Measurements from ENCODE around the gene FRK. TPM values are rescaled to one million over a fixed set of nuclear protein-coding genes. Genes with fewer than 3 reads are reported as not detected.

The FRK gene
- total RNA-seq, 1 donor from 2014 or later = 1.1 TPM

- H3K4me1 Mint-ChIP-seq (ENCODE audit: low read depth) = peaks cover 23% of the 10 kb centered on the region
- H3K4me3 Mint-ChIP-seq (ENCODE audit: unreplicated experiment) = no peak overlapping the region
- H3K9me3 Mint-ChIP-seq (ENCODE audit: low read depth) = no peaks in the 10 kb centered on the region
- no peaks in the 10 kb centered on the region for H3K36me3 Mint-ChIP-seq (ENCODE audit: low read depth)
- TF ChIP-seq, protein P1, sequence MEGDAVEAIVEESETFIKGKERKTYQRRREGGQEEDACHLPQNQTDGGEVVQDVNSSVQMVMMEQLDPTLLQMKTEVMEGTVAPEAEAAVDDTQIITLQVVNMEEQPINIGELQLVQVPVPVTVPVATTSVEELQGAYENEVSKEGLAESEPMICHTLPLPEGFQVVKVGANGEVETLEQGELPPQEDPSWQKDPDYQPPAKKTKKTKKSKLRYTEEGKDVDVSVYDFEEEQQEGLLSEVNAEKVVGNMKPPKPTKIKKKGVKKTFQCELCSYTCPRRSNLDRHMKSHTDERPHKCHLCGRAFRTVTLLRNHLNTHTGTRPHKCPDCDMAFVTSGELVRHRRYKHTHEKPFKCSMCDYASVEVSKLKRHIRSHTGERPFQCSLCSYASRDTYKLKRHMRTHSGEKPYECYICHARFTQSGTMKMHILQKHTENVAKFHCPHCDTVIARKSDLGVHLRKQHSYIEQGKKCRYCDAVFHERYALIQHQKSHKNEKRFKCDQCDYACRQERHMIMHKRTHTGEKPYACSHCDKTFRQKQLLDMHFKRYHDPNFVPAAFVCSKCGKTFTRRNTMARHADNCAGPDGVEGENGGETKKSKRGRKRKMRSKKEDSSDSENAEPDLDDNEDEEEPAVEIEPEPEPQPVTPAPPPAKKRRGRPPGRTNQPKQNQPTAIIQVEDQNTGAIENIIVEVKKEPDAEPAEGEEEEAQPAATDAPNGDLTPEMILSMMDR (IDR thresholded peaks at IDR 0.05) = no peak
- H3K27ac Mint-ChIP-seq (ENCODE audit: unreplicated experiment) = no peak overlapping the region
- peaks cover 5% of the 10 kb centered on the region for H3K27me3 Mint-ChIP-seq (ENCODE audit: low read depth)
- no peak for DNase-seq (ENCODE audit: low spot score)
Measured at GRCh38 chr6:116015561-116015960, 45.1 kb downstream of the FRK start.

GRCh38 chr6:116012951-116013350 is 47.7 kb downstream of the FRK start:
- no peak overlapping the region for H3K4me3 Mint-ChIP-seq (ENCODE audit: unreplicated experiment)
- no peak overlapping the region for H3K27ac Mint-ChIP-seq (ENCODE audit: unreplicated experiment)
- TF ChIP-seq, protein P1 (IDR thresholded peaks at IDR 0.05) = no peak
- H3K9me3 Mint-ChIP-seq (ENCODE audit: low read depth) = no peaks in the 10 kb centered on the region
- H3K27me3 Mint-ChIP-seq (ENCODE audit: low read depth) = no peaks in the 10 kb centered on the region
- peaks cover 36% of the 10 kb centered on the region for H3K4me1 Mint-ChIP-seq (ENCODE audit: low read depth)
- H3K36me3 Mint-ChIP-seq (ENCODE audit: low read depth) = no peaks in the 10 kb centered on the region
- no peak for DNase-seq (ENCODE audit: low spot score)

- Mint-ChIP-seq H3K36me3 (ENCODE audit: low read depth) (no peaks in the 10 kb centered on the region), H3K27ac (ENCODE audit: unreplicated experiment) (no peak overlapping the region), H3K4me1 (ENCODE audit: low read depth) (peaks cover 34% of the 10 kb centered on the region), H3K27me3 (ENCODE audit: low read depth) (no peaks in the 10 kb centered on the region), H3K4me3 (ENCODE audit: unreplicated experiment) (no peak overlapping the region), H3K9me3 (ENCODE audit: low read depth) (no peaks in the 10 kb centered on the region)
- DNase-seq (ENCODE audit: low spot score) = no peak
- TF ChIP-seq, protein P1 (IDR thresholded peaks at IDR 0.05) = no peak
Measured at GRCh38 chr6:116012471-116012949, 48.2 kb downstream of the FRK start.

DNA sequence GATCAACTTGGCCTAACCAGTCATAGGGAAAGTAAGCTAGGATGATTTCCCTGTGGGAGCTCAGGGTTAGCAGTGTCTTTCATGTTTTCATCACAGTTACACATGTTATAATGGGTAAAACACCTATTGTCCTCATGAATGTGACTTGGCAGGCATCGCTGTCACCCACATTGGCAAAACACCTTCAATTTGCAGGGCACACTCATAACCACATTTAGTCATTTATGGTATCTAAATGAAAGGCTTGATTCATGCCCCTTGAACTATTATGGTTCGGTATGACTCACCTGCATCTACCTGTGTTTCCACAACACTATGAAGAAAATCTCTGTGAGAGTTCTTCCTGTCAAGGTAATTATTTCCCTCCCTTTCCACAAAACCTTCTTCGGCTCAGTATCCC is 49.2 kb downstream of the FRK start:
- peaks cover 24% of the 10 kb centered on the region for H3K4me1 Mint-ChIP-seq (ENCODE audit: low read depth)
- no peak overlapping the region for H3K27ac Mint-ChIP-seq (ENCODE audit: unreplicated experiment)
- H3K4me3 Mint-ChIP-seq (ENCODE audit: unreplicated experiment) = no peak overlapping the region
- H3K9me3 Mint-ChIP-seq (ENCODE audit: low read depth) = no peaks in the 10 kb centered on the region
- no peaks in the 10 kb centered on the region for H3K27me3 Mint-ChIP-seq (ENCODE audit: low read depth)
- no peaks in the 10 kb centered on the region for H3K36me3 Mint-ChIP-seq (ENCODE audit: low read depth)
- TF ChIP-seq, protein P1 (IDR thresholded peaks at IDR 0.05) = no peak
- DNase-seq (ENCODE audit: low spot score) = no peak

GRCh38 chr6:116010790-116011401 is 49.8 kb downstream of the FRK start:
- TF ChIP-seq, protein P1 (IDR thresholded peaks at IDR 0.05) = peak; percentile 98
- no peak overlapping the region for H3K27ac Mint-ChIP-seq (ENCODE audit: unreplicated experiment)
- no peaks in the 10 kb centered on the region for H3K9me3 Mint-ChIP-seq (ENCODE audit: low read depth)
- H3K36me3 Mint-ChIP-seq (ENCODE audit: low read depth) = no peaks in the 10 kb centered on the region
- DNase-seq (ENCODE audit: low spot score) = no peak
- peaks cover 22% of the 10 kb centered on the region for H3K4me1 Mint-ChIP-seq (ENCODE audit: low read depth)
- H3K4me3 Mint-ChIP-seq (ENCODE audit: unreplicated experiment) = no peak overlapping the region
- H3K27me3 Mint-ChIP-seq (ENCODE audit: low read depth) = no peaks in the 10 kb centered on the region
